Tongue (tissue), 2 donors: Measurements from ENCODE around the gene SCML1. TPM values are rescaled to one million over a fixed set of nuclear protein-coding genes. Genes with fewer than 3 reads are reported as not detected.

Experiments
- DNase-seq: peaks from one replicate; pipeline ENCODE4 v3.0.0-alpha.2; 2015
- total RNA-seq: library from RNA; depleted of rRNA; stranded (reverse); fragments of >200 nt; gene quantifications from one replicate; pipeline ENCODE4 v1.2.3, GENCODE V29; 2014

Gene SCML1
- total RNA-seq, 1 donor from 2014 or later, result 10.7 TPM

DNA sequence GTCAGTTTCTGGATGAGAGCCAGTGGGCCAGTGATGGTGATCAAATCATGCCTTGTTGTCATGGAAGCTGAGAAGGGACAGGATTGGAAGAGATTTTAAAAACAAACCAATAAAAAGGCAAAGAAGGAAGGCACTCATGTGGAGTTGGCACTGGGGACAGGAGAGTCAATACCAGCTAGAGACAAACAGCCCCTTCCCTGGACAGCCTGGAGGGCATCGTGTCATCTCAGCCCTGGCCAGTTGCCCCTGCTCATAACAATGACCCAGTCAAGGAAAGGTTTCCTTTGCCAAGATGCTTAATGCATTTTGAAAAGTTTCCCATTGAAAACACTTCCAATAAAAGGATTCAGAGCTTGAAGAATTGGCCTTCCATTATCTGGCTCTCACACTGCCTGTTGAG is 55.5 kb downstream of the SCML1 start:
- DNase-seq, result no peak

DNA sequence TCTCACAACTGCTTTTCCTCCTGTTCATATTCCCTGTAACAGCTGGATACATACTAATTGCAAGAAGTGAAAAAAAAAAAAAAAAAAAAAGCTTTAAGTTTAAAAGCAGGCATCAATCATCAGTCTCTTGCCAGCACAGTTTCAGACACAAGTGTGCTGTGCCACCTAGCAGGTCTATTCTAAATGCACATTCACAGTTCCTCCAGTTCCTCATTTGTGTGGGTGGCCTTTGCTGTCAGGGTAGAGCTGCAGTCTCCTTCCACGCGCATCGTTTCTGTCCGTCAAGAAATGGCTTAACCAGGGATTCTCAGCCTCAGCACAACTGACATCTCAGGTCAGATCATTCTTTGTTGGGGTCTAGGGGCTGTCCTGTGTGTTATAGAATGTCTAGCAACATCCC is 61.6 kb downstream of the SCML1 start:
- no peak for DNase-seq

DNA sequence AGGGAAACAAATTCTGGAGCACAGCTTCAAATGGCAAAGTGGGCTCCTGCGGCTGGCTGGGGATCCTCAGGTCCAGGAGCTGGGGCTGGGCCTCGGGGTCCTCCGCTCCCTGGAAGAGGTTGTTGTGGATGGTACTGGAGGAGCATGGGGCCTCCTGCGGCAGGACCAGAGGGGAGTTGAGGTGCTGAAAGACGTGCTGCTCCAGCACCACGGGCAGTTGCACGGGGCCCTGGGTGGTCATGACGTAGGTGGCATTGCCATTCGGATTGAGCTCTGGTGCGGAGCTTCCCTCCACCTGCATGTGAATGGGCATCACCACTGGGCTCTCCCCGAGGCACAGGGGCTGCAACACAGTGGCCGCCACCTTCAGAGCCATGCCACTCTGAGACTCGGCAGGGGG is 64.1 kb downstream of the SCML1 start:
- DNase-seq, result no peak

DNA sequence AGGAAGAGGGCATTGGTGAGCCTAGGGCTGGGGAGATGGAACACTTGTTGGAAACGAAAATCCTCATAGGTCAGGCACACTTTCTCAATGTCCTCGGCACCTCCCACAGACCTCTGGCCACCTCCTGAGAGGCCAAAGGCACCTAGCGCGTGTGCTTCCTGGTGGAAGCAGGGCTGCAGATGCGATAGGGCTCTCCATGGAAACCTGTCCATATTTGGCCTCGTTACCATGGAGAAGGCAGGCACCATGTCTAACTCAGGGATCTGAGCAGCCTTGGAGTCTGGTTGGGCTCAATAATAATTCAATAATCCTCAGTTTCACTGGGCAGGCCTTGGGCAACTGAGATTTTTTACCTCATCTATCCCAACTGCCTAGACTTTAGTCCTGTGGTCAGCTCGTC is 65.5 kb downstream of the SCML1 start:
- DNase-seq, result no peak

DNA sequence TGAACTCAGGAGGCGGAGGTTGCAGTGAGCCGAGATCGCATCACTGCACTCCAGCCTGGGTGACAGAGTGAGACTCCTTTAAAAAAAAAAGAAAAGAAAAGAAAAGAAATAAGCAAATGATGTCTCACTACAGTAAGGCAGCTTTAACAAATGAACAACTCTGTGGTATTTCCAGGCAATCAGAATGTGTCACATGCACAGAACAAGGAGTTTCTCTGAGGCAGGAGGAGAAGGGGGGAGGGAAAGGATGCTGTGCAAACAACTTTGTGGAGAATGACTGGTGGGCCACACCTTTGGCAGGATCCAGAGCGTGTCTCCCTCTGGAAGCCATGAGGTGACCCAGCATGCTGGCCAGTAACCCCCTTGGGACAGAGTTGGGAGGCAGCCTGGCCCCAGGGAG is 66.2 kb downstream of the SCML1 start:
- DNase-seq, result no peak

Other genes with a start within 250 kb of the SCML1 start
- gene RAI2, start 123.8 kb downstream of the SCML1 start, total RNA-seq, result 2.1 TPM